HEK293 (cell line): ENCODE measurements around the gene PLEKHJ1.

Source experiments
- AEBP2 ChIP-seq: fragments of 450-650 bp; formaldehyde crosslinking; IDR thresholded peaks from 2 replicates; pipeline ENCODE4 v1.5.1; 2016; ENCODE audit warnings: missing biosample characterization, missing genetic modification characterization, borderline replicate concordance
- BCL11B ChIP-seq: fragments of 450-650 bp; formaldehyde crosslinking; IDR thresholded peaks from 2 replicates; pipeline ENCODE4 v1.5.1; 2016; ENCODE audit warnings: low read depth, missing biosample characterization, missing genetic modification characterization
- GFI1B ChIP-seq: fragments of 450-650 bp; formaldehyde crosslinking; IDR thresholded peaks from 2 replicates; pipeline ENCODE4 v1.5.1; 2016; ENCODE audit warnings: missing biosample characterization, missing genetic modification characterization
- HOXA7 ChIP-seq: sonication (generic); formaldehyde crosslinking; IDR thresholded peaks from 2 replicates; pipeline ENCODE4 v1.8.1; 2022; ENCODE audit warnings: missing genetic modification reagents, borderline replicate concordance
- KLF17 ChIP-seq: fragments of 450-650 bp; formaldehyde crosslinking; IDR thresholded peaks from 2 replicates; pipeline ENCODE4 v1.5.1; 2016; ENCODE audit warnings: missing biosample characterization, missing genetic modification characterization
- RBAK ChIP-seq: fragments of 450-650 bp; formaldehyde crosslinking; IDR thresholded peaks from 2 replicates; pipeline ENCODE4 v1.5.1; 2016; ENCODE audit warnings: missing biosample characterization, missing genetic modification characterization
- SCRT2 ChIP-seq: fragments of 450-650 bp; formaldehyde crosslinking; IDR thresholded peaks from 2 replicates; pipeline ENCODE4 v1.5.1; 2016; ENCODE audit warnings: missing biosample characterization, missing genetic modification characterization
- WT1 ChIP-seq: fragments of 450-650 bp; formaldehyde crosslinking; IDR thresholded peaks from 2 replicates; pipeline ENCODE4 v1.5.1; 2016; ENCODE audit warnings: missing biosample characterization, missing genetic modification characterization
- YY1 ChIP-seq: fragments of 450-650 bp; formaldehyde crosslinking; IDR thresholded peaks from 2 replicates; pipeline ENCODE4 v1.5.1; 2018; ENCODE audit warnings: missing biosample characterization, missing genetic modification characterization
- ZBTB8A ChIP-seq: fragments of 450-650 bp; formaldehyde crosslinking; IDR thresholded peaks from 2 replicates; pipeline ENCODE4 v1.5.1; 2016; ENCODE audit warnings: missing biosample characterization, missing genetic modification characterization
- ZNF138 ChIP-seq: fragments of 450-650 bp; formaldehyde crosslinking; IDR thresholded peaks from 2 replicates; pipeline ENCODE4 v1.5.1; 2016; ENCODE audit warnings: missing biosample characterization, missing genetic modification characterization, borderline replicate concordance
- ZNF140 ChIP-seq: fragments of 450-650 bp; formaldehyde crosslinking; IDR thresholded peaks from 2 replicates; pipeline ENCODE4 v1.5.1; 2016; ENCODE audit warnings: missing biosample characterization, missing genetic modification characterization
- ZNF148 ChIP-seq: fragments of 450-650 bp; formaldehyde crosslinking; IDR thresholded peaks from 2 replicates; pipeline ENCODE4 v1.5.0; 2017; ENCODE audit warnings: missing biosample characterization, missing genetic modification characterization, borderline replicate concordance
- ZNF16 ChIP-seq: fragments of 450-650 bp; formaldehyde crosslinking; IDR thresholded peaks from 2 replicates; pipeline ENCODE4 v1.5.1; 2016; ENCODE audit warnings: low read depth, missing biosample characterization, missing genetic modification characterization
- ZNF548 ChIP-seq: fragments of 450-650 bp; formaldehyde crosslinking; IDR thresholded peaks from 2 replicates; pipeline ENCODE4 v1.5.1; 2016; ENCODE audit warnings: missing biosample characterization, missing genetic modification characterization
- ZNF558 ChIP-seq: fragments of 450-650 bp; formaldehyde crosslinking; IDR thresholded peaks from 2 replicates; pipeline ENCODE4 v1.5.1; 2016; ENCODE audit warnings: missing biosample characterization, missing genetic modification characterization
- ZNF626 ChIP-seq: fragments of 450-650 bp; sonication (Bioruptor Pico); formaldehyde crosslinking; IDR thresholded peaks from 2 replicates; pipeline ENCODE4 v1.5.1; 2018; ENCODE audit warnings: missing biosample characterization, missing genetic modification characterization, inconsistent platforms
- ZNF639 ChIP-seq: fragments of 450-650 bp; formaldehyde crosslinking; IDR thresholded peaks from 2 replicates; pipeline ENCODE4 v1.5.1; 2016; ENCODE audit warnings: missing biosample characterization, missing genetic modification characterization
- ZNF664 ChIP-seq: fragments of 450-650 bp; formaldehyde crosslinking; IDR thresholded peaks from 2 replicates; pipeline ENCODE4 v1.5.1; 2016; ENCODE audit warnings: missing biosample characterization, missing genetic modification characterization
- TF ChIP-seq, protein P1 (sequence below): fragments of 450-650 bp; formaldehyde crosslinking; IDR thresholded peaks from 2 replicates; pipeline ENCODE4 v1.5.1; 2016; ENCODE audit warnings: missing biosample characterization, missing genetic modification characterization
- TF ChIP-seq, protein P2 (sequence below): fragments of 450-650 bp; formaldehyde crosslinking; IDR thresholded peaks from 2 replicates; pipeline ENCODE4 v1.5.1; 2016; ENCODE audit warnings: missing biosample characterization, missing genetic modification characterization
- TF ChIP-seq, protein P3 (sequence below): fragments of 450-650 bp; formaldehyde crosslinking; IDR thresholded peaks from 2 replicates; pipeline ENCODE4 v1.5.1; 2016; ENCODE audit warnings: missing biosample characterization, missing genetic modification characterization
- TF ChIP-seq, protein P4 (sequence below): fragments of 450-650 bp; formaldehyde crosslinking; IDR thresholded peaks from 2 replicates; pipeline ENCODE4 v1.5.1; 2016; ENCODE audit warnings: missing biosample characterization, missing genetic modification characterization

The PLEKHJ1 gene

DNA sequence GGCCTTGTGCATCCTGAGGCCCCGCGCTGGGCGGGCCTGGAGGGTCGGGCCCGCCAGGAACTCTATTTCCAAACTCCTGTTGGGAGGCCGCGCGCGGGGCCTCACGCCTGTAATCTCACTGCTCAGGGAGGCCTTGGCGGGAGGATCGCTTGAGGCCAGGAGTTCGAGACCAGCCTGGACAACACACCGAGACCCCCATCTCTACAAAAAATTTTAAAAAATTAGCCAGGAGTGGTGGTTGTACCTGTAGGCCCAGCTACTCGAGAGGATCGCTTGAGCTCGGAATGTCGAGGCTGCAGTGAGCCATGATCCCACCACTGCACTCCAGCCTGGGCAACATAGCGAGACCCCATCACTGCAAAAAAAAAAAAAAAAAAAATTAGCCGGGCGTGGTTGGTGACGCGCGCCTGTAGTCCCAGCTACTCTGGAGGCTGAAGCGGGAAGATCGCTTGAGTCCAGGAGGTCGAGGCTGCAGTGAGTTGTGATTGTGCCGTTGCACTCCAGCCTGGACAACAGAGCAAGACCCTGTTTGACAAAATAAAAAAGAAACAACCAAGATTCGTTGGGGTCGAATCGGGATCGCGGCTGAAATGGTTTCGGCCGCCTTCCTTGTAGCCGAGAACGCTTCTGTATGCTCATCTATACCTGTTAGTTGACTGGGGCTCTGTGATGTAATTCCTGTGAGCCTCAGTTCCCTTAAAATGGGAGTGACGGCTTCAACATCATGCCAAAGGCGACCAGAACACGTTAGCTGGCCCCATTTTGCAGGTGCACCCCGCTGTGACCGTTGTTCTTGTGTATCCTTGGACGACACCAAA lies 1.1 kb upstream of the PLEKHJ1 start (continued):
- TF ChIP-seq ZNF138 (no peak), ZNF664 (tag by site-specific recombination) (no peak), ZNF639 (tag by site-specific recombination) (no peak), BCL11B (0 out of 2 replicates have a peak, but pooled peaks have one; percentile 38), KLF17 (tag by site-specific recombination) (peak; percentile 18; the same call in 1 of the 2 replicates), ZNF558 (tag by site-specific recombination) (no peak), AEBP2 (tag by site-specific recombination) (0 out of 2 replicates have a peak, but pooled peaks have one; percentile 9), WT1 (tag by site-specific recombination) (no peak), YY1 (tag by site-specific recombination) (no peak; the same call in 1 of the 2 replicates), ZBTB8A (tag by site-specific recombination) (no peak), RBAK (tag by site-specific recombination) (no peak), GFI1B (tag by site-specific recombination) (no peak), SCRT2 (tag by site-specific recombination) (no peak), ZNF626 (tag by site-specific recombination) (no peak), ZNF140 (tag by site-specific recombination) (0 out of 2 replicates have a peak, but pooled peaks have one; percentile 11), HOXA7 (no peak), ZNF548 (no peak), ZNF148 (tag by site-specific recombination) (no peak), ZNF16 (tag by site-specific recombination) (no peak)
- TF ChIP-seq, protein P1, sequence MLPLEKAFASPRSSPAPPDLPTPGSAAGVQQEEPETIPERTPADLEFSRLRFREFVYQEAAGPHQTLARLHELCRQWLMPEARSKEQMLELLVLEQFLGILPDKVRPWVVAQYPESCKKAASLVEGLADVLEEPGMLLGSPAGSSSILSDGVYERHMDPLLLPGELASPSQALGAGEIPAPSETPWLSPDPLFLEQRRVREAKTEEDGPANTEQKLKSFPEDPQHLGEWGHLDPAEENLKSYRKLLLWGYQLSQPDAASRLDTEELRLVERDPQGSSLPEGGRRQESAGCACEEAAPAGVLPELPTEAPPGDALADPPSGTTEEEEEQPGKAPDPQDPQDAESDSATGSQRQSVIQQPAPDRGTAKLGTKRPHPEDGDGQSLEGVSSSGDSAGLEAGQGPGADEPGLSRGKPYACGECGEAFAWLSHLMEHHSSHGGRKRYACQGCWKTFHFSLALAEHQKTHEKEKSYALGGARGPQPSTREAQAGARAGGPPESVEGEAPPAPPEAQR (tag by site-specific recombination): no peak
- TF ChIP-seq, protein P2, sequence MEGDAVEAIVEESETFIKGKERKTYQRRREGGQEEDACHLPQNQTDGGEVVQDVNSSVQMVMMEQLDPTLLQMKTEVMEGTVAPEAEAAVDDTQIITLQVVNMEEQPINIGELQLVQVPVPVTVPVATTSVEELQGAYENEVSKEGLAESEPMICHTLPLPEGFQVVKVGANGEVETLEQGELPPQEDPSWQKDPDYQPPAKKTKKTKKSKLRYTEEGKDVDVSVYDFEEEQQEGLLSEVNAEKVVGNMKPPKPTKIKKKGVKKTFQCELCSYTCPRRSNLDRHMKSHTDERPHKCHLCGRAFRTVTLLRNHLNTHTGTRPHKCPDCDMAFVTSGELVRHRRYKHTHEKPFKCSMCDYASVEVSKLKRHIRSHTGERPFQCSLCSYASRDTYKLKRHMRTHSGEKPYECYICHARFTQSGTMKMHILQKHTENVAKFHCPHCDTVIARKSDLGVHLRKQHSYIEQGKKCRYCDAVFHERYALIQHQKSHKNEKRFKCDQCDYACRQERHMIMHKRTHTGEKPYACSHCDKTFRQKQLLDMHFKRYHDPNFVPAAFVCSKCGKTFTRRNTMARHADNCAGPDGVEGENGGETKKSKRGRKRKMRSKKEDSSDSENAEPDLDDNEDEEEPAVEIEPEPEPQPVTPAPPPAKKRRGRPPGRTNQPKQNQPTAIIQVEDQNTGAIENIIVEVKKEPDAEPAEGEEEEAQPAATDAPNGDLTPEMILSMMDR (tag by site-specific recombination): no peak
- TF ChIP-seq, protein P3, sequence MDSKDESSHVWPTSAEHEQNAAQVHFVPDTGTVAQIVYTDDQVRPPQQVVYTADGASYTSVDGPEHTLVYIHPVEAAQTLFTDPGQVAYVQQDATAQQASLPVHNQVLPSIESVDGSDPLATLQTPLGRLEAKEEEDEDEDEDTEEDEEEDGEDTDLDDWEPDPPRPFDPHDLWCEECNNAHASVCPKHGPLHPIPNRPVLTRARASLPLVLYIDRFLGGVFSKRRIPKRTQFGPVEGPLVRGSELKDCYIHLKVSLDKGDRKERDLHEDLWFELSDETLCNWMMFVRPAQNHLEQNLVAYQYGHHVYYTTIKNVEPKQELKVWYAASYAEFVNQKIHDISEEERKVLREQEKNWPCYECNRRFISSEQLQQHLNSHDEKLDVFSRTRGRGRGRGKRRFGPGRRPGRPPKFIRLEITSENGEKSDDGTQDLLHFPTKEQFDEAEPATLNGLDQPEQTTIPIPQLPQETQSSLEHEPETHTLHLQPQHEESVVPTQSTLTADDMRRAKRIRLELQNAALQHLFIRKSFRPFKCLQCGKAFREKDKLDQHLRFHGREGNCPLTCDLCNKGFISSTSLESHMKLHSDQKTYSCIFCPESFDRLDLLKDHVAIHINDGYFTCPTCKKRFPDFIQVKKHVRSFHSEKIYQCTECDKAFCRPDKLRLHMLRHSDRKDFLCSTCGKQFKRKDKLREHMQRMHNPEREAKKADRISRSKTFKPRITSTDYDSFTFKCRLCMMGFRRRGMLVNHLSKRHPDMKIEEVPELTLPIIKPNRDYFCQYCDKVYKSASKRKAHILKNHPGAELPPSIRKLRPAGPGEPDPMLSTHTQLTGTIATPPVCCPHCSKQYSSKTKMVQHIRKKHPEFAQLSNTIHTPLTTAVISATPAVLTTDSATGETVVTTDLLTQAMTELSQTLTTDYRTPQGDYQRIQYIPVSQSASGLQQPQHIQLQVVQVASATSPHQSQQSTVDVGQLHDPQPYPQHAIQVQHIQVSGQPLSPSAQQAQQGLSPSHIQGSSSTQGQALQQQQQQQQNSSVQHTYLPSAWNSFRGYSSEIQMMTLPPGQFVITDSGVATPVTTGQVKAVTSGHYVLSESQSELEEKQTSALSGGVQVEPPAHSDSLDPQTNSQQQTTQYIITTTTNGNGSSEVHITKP (tag by site-specific recombination): no peak
- TF ChIP-seq, protein P4, sequence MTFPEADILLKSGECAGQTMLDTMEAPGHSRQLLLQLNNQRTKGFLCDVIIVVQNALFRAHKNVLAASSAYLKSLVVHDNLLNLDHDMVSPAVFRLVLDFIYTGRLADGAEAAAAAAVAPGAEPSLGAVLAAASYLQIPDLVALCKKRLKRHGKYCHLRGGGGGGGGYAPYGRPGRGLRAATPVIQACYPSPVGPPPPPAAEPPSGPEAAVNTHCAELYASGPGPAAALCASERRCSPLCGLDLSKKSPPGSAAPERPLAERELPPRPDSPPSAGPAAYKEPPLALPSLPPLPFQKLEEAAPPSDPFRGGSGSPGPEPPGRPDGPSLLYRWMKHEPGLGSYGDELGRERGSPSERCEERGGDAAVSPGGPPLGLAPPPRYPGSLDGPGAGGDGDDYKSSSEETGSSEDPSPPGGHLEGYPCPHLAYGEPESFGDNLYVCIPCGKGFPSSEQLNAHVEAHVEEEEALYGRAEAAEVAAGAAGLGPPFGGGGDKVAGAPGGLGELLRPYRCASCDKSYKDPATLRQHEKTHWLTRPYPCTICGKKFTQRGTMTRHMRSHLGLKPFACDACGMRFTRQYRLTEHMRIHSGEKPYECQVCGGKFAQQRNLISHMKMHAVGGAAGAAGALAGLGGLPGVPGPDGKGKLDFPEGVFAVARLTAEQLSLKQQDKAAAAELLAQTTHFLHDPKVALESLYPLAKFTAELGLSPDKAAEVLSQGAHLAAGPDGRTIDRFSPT (tag by site-specific recombination): no peak
